ENCODE measurements around the gene ZSWIM3. TPM values are rescaled to one million over a fixed set of nuclear protein-coding genes. Genes with fewer than 3 reads are reported as not detected.

The ZSWIM3 gene
- total RNA-seq, result 1 to 10 TPM; 1.4 to 2.3 (median 1.5) TPM
- 6.9 TPM for total RNA-seq (2013)

- ATAC-seq, result peak; percentile 95 to 98 (median 95)
- Mint-ChIP-seq H3K27me3 (ENCODE audit: low read depth in 2 of 2) (no peaks in the 10 kb centered on the region), H3K36me3 (no peaks in the 10 kb centered on the region), H3K27ac (peak within 1 kb of the TSS; percentile 95 to 96), H3K9me3 (no peaks in the 10 kb centered on the region), H3K4me1 (peaks cover 38 to 59% of the 10 kb centered on the region in 2 donors), H3K4me3 (peak within 1 kb of the TSS; percentile 95)
- H3K4me3 ChIP-seq (ENCODE audit: low read length), result peak within 1 kb of the TSS; percentile 91
- H3K27ac ChIP-seq (ENCODE audit: low read length), result peak within 1 kb of the TSS; percentile 99
- peak; percentile 82 to 100 for DNase-seq
- TF ChIP-seq CTCF (IDR thresholded peaks at IDR 0.05), result no peak
- peaks cover 33% of the 10 kb centered on the region for H3K4me1 ChIP-seq (ENCODE audit: control insufficient read depth, insufficient read depth, low read length)
- WGBS (ENCODE audit: insufficient coverage), result 0% methylated on average over 35 of the region's 36 CpGs
- H3K36me3 ChIP-seq (ENCODE audit: control insufficient read depth, insufficient read depth, low read length), result peaks cover 14% of the 10 kb centered on the region
- H3K9me3 ChIP-seq (ENCODE audit: control insufficient read depth, insufficient read depth, low read length), result no peaks in the 10 kb centered on the region
- no peaks in the 10 kb centered on the region for H3K27me3 ChIP-seq (ENCODE audit: control insufficient read depth, insufficient read depth, low read length)
- intact Hi-C loops (cut with micrococcal nuclease), result loop anchor here (1.0 to 2.0 kb wide), 6 partner anchors 24 to 114 kb away; partner anchors contain the start of genes PCIF1, UBE2C and ZSWIM1
Measured at GRCh38 chr20:45857114-45857881, at the start of gene ZSWIM3, which contains the start of gene ACOT8. Gene ZSWIM3, plus strand, starts transcription at chr20:45857614. Its CDS starts 212 bp downstream, at chr20:45857826. Gene ACOT8, minus strand, starts transcription at chr20:45857392. Its CDS starts 77 bp downstream, at chr20:45857315.

GRCh38 chr20:45810191-45810970 is 47.0 kb upstream of the ZSWIM3 start:
- no peaks in the 10 kb centered on the region for H3K27me3 Mint-ChIP-seq (ENCODE audit: low read depth in 2 of 2)
- H3K27ac Mint-ChIP-seq, result peak overlapping the region in 1 of 2 donors; percentile 58
- H3K36me3 ChIP-seq (ENCODE audit: control insufficient read depth, insufficient read depth, low read length), result peaks cover 42% of the 10 kb centered on the region
- H3K9me3 ChIP-seq (ENCODE audit: control insufficient read depth, insufficient read depth, low read length), result no peaks in the 10 kb centered on the region
- H3K36me3 Mint-ChIP-seq, result peaks cover 9% of the 10 kb centered on the region
- no peak for TF ChIP-seq CTCF (IDR thresholded peaks at IDR 0.05)
- no peak overlapping the region for H3K27ac ChIP-seq (ENCODE audit: low read length)
- H3K4me3 ChIP-seq (ENCODE audit: low read length), result no peak overlapping the region
- H3K4me1 ChIP-seq (ENCODE audit: control insufficient read depth, insufficient read depth, low read length), result peaks cover 17% of the 10 kb centered on the region
- no peak for ATAC-seq
- 84% methylated on average over 4 of the region's 8 CpGs for WGBS (ENCODE audit: insufficient coverage)
- DNase-seq, result no peak
- peaks cover 16% of the 10 kb centered on the region in 2 donors for H3K4me1 Mint-ChIP-seq
- H3K9me3 Mint-ChIP-seq, result no peaks in the 10 kb centered on the region
- intact Hi-C loops (cut with micrococcal nuclease), result loop anchor here (5.0 kb wide), 1 partner anchor 162 kb away; the partner anchor contains the start of gene ZNF335
- H3K27me3 ChIP-seq (ENCODE audit: control insufficient read depth, insufficient read depth, low read length), result no peaks in the 10 kb centered on the region
- H3K4me3 Mint-ChIP-seq, result no peak overlapping the region

DNA sequence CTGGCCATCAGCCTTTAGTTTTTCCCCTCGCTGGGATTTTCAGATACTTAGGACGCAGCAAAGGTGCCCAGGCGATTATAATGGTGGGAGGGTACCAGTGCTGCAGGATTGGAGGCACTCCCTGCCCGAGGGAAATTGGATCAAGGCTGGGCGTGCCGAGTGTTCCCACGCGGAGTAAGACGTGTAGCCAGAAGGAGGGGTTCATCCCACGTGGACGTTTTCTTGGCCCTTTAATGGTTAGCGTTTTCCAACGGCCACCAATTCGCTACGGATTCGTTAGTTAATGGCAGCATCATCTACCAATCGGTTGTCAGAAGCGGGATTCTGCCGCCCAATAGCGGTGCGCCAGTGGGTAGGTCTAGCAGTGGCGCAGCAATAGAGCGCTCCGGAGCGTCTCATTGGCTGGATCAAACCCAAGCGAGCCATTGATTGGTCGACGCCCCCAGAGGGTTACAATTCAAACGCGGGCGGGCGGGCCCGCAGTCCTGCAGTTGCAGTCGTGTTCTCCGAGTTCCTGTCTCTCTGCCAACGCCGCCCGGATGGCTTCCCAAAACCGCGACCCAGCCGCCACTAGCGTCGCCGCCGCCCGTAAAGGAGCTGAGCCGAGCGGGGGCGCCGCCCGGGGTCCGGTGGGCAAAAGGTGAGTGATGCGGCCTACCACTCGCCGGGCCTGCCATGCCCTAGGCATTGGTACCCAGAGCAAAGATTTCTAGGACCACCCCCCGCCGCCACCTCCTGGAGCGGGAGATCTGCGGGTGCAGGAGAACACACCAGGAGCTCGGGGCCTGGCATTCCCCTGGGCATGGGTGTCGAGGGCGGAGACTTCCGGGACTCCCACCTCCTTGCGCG is 45.0 kb upstream of the ZSWIM3 start, which contains the start of gene UBE2C:
Gene UBE2C (plus strand): TSS at position 488 of the 849 bp plus-strand sequence. CDS start 52 bp downstream, at position 540.
- no peak within 1 kb of the TSS for H3K27ac ChIP-seq (ENCODE audit: low read length)
- WGBS (ENCODE audit: insufficient coverage), result 3% methylated on average over 65 of the region's 65 CpGs
- peak; percentile 99 to 100 (median 99) for ATAC-seq

More for the DNA sequence above, 45.0 kb upstream of the ZSWIM3 start, which contains the start of gene UBE2C:
- H3K4me3 Mint-ChIP-seq, result peak within 1 kb of the TSS; percentile 87
- no peaks in the 10 kb centered on the region for H3K9me3 Mint-ChIP-seq
- peak within 1 kb of the TSS; percentile 68 for H3K27ac Mint-ChIP-seq
- peaks cover 16% of the 10 kb centered on the region in 2 donors for H3K4me1 Mint-ChIP-seq
- intact Hi-C loops (cut with micrococcal nuclease), result loop anchor here (1.0 to 5.0 kb wide), 4 partner anchors 21 to 160 kb away; partner anchors contain the start of genes ACOT8, DNTTIP1, WFDC3 and ZNF335
- TF ChIP-seq CTCF (IDR thresholded peaks at IDR 0.05), result no peak
- H3K36me3 ChIP-seq (ENCODE audit: control insufficient read depth, insufficient read depth, low read length), result peaks cover 29% of the 10 kb centered on the region
- H3K4me3 ChIP-seq (ENCODE audit: low read length), result peak within 1 kb of the TSS; percentile 51
- no peaks in the 10 kb centered on the region for H3K27me3 ChIP-seq (ENCODE audit: control insufficient read depth, insufficient read depth, low read length)
- DNase-seq, result peak; percentile 93 to 97
- H3K9me3 ChIP-seq (ENCODE audit: control insufficient read depth, insufficient read depth, low read length), result no peaks in the 10 kb centered on the region
- H3K27me3 Mint-ChIP-seq (ENCODE audit: low read depth in 2 of 2), result no peaks in the 10 kb centered on the region
- peaks cover 17% of the 10 kb centered on the region for H3K4me1 ChIP-seq (ENCODE audit: control insufficient read depth, insufficient read depth, low read length)
- no peaks in the 10 kb centered on the region for H3K36me3 Mint-ChIP-seq

Measured in natural killer cell (primary cell).